HG02840 (cell line): ENCODE measurements around the gene SOX18.

Experiments used
- ATAC-seq: cut with Tn5 transposase; IDR thresholded peaks from one replicate; pipeline ENCODE4 v1.9.1; 2021; ENCODE audit warnings: mild to moderate bottlenecking, moderate library complexity, moderate number of reproducible peaks; ENCODE audit not compliant: unreplicated experiment, low FRiP score

SOX18 gene

DNA sequence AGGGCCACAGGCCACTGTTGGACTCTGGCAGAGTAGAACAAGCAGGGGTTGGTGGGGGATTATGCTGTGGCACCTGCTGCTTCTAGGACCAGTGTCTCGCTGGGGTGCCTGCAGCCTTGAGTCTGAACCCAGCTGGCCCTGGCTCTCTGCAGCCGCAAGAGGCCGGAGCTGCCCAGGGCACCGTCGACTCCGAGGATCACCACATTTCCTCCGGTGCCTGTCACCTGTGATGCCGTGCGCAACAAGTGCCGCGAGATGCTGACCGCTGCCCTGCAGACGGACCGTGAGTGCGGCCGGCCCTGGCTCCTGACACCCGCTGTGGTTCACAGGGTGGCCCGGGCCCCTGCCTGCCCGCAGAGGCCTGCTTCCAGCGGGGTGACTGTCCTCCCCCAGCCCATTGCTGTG lies 19.8 kb upstream of the SOX18 start:
- ATAC-seq = no peak

DNA sequence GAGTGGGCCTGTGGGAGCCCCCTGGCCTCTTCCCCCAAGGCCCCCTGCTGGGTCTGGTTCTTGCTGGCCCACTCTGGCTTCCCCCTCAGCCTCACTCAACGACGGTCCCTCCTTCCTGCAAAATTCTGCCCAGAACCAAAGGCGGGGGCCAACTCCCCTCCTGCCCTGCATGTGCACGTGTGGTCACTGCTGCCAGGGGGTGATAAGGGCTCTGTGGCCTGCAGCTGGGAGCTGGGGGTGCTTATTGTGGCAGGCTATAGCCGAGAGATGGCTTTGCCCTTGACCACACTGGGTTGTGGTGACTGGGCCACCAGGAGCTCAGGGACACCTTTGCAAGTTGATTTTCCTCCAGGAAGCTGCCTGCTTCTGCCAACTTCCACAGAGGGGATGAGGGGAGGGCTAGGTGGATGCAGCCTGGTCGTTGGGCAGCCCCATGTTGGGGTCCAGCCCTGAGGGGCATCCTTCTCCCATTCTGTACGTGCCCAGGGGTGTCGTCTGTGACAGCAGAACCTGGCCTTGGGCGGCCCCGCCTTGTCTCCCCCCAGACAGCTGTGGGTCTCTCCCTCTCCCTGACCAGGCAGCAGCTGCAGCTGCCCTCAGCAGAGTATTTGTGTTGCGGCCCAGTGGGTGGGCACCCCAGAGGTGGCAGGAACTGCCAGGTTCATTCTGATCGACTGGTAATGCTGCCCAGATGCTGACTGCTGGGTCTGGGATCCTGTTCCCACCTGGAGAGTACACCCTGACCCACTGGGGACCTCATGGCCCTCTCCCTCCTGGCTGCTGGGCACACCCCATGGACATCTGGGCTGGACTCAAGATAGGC lies 19.2 kb upstream of the SOX18 start:
- ATAC-seq = no peak

DNA sequence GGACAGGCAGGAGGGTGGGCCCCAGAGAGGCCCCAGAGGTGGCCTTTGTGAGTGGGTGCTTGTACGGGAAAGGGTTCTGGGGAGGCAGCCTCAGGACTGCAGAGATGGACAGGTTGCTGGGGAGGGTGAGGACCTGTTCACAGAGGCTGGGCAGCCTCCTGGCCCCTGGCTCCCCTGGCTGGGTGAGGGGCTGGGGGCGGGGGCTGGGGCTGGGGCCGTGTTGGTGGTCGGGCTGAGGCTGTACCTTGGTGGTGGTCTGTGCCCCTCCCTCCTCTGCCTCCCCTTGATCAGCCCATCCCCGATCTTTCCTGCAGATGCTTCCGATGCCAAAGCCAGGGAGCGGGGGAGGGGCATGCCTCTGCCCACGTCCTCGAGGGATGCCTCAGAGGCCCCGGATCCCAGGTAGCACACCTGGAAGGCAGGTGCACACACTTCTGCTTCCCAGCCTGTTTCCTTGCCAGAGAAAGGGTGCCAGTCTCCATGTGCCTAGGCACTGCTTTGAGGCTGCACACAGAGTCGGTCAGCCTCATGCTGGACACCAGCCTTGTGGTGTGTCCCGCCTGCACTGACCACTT lies 18.4 kb upstream of the SOX18 start:
- ATAC-seq = no peak

DNA sequence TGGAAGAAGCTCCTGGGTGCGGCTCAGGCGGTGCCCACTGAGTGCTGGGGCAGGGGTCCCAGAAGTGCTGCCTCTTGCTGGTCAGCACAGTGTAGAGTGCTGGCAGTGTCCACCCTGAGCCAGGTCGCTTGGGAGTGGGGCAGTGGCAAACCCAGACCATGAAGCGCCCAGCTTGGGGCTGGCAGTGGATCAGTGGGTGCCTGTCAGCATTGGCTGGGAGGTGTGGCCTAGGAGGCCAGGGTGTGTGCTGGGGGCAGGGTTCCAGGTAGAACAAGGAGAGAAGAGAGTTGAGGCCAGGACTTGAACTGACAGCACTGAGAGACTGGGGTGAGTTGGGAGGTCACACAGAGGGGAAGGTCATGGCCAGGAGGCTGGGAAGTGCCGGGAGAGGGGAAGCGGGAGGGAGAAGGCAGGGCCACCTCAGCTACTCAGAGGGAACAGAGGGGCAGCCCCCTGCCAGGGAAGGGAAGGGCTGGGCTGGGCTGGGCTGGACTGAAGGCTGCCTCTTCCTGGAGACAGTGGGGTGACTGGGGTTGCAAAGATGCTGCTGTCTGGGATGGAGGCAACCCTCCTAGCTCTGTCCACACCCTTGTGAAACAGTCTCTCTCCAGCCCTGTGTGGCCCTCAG lies 17.7 kb upstream of the SOX18 start:
- no peak for ATAC-seq

DNA sequence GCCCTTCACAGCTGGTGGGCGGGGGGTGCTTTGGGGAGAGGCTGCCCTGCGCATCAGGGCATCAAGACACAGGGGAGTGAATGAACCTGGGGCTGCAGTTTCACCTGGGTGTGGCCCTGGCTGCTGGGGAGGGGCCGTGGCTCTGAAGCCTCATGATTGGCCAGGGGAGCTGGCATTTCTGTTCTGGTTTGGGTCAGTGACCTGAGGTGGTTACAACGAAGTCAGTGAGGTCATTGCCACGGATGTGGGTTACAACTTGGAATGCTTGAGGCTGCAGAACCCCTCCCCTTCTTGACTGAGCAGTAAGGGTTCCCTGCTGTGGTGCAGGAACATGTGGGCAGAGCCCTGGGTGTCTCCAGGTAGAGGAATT lies 16.5 kb upstream of the SOX18 start:
- ATAC-seq = no peak

DNA sequence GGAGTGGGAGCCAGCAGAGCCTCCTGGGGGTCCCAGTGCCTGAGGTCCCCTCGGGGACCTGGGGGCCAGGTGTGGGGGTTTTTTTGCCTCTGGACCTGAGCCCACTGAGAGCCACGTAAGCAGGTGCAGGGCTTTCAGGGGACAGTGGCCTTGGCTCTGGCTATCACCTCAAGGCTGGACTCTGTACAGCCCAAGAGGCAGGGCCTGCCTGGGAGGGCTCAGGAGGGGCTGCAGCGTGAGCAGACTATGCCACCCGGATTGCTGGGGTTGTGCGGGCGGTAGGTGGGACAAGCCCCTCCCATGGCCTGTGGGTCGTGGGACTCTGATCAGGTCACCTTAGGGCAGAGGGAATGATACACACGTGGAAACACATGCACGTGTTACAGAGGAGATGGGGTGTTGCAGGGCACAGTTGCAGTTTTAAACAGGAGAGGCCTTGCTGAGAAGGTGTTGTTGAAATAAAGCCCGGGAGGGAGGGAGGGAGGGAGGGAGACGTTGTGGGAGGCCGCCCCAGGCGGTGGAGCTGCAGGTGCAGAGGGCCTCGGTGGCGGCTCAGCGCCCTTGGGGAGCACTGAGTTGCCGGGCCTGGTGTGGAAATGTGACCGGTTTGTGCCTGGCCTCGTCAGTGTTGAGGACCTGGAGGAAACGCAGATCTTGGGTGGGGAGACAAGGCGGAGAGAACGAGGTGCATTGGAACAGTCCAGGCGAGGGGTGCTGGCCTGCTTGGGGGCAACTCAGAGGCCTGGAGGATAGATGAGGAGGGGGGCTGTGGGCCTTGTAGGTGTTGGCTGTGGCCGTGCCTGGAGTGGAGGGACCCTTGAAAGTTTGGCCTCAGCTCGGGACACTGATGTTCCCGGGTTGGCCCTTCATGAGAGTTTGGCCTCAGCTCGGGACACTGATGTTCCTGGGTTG lies 15.9 kb upstream of the SOX18 start:
- ATAC-seq = no peak

DNA sequence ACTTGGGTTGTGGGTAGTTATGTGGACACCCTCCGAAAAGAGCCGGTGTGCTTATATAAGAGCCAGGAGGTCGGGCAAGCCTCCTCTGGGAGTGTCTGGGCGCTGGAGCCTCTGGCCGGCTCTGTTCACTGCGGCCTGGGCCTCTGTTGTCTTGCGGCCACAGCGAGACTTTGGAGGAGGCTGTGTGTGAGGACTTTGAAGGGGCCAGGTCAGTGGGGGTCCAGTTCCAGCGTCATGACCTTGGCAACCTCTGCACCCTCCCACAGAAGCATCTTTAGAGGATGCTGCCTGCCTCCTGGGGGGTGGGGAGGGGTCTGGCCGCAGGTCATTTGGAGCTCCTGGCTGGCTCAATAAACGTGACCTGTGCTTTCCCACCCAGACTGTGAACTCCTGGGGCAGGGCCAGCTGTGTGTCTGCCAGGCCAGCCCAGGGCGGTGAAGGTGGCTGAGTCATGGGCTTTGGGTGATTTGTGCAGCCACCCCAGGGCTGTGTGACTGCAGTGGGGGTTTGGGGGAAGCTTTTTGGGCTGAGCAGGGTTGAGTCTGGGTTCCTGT lies 14.8 kb upstream of the SOX18 start:
- ATAC-seq = no peak

DNA sequence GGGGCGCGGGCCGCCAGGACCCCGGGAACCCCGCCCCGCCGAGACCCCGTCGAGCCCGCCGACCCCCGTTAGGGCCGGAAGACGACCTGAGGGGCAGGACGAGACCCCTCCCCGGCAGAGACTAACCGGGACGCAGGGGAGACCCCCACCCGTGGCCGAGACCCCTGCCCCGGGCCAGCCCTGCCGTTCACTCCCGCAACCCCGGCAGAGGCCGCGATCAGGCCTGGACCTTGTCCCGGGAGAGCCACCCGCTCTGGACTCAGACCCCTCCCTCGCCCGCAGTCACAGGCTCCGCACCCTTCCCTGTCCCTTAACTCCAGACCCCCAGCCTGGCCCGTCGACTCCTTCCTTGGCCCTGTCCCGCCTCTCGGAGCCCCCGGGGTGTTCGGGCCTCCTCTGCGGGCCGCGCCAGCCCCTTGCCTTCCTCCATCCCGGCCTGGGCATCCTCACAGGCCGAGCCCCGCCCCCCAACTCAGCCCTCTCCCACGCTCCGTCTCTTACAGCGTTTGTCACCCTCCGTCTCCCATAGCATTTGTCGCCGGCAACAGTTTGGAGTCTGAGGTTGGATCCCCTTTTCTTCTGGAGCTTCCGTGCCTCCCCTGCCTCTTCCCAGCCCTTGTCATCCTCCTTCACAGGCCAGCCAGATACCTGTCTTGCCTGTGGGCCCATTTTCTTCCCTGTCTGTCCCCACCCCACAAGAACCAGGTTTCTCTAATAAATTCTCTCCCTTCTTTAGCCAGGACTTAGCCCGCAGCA lies 14.1 kb upstream of the SOX18 start:
- ATAC-seq = no peak

DNA sequence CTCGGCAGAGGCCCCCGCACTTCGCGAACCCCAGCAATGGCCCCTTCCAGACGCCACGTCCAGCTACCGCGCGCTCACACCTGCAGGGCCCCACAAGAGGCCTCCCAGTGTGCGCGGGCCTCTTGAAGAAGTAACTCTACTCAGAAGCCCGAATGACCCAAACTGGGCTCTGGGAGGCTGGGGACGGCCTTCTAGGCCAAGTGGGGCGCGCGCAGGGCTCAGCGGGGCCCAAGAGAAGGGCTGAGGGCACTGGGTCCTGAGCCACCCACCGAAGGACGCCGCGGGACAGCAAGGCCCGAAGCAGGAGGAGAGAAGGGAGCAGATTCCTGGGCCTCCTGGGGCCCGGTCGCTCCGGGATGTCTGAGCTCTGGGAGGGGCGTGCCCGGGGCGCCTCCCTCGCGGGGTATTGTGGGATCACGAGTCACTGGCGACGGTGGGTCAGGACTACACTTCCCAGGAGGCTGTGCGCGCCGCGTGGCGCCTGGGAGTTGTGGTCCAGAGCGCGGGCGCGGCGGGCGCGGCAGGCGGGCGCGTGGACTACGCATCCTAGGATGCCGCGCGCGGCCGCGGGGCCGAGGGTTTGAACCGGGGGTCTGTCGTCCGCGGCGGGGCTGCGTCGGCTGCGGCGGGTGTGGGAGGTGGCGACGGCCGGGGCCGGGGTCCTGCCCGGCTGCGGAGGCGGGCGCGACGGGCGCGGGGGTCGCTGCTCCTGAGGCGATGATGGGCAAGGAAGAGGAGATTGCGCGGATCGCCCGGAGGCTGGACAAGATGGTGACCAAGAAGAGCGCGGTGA lies 13.4 kb upstream of the SOX18 start, which contains the start of gene TCEA2:
Gene TCEA2, plus strand, starts transcription at position 603 of the 793 bp plus-strand sequence. Its CDS starts 115 bp downstream, at position 718.
- peak; percentile 77 for ATAC-seq

DNA sequence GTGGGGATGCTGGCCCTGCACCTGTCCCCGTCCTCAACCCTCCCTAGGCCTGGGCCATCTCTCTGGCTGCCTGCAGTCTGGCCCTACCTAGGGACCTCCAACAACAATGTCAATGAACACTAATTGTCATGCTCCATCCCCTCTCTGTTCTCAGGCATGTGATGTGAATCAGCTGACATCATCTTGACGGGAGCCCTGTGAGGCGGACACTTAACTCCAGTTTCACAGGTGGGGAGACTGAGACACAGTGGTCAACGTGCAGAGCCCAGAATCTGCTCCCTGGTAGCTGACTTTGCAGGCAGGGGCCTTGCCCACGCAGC lies 12.8 kb upstream of the SOX18 start:
- no peak for ATAC-seq

DNA sequence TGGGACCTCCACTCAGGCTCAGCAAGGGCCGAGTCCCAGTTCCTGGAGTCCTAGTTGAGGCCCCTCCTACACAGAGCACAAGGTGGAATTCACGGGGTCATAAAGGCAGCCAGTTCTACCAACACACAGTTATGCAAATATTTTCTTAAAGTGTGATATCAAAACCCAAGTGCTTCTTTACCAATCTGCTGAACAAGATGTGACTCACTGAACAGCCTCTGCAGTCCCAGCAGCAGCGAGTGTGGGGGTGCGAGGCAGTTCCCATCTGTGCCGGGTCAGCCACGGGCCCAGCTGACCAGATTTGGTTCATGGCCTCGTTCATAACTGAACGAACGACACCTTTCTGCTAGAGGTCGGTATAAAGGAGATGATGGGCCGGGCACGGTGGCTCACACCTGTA lies 9.1 kb upstream of the SOX18 start:
- no peak for ATAC-seq

DNA sequence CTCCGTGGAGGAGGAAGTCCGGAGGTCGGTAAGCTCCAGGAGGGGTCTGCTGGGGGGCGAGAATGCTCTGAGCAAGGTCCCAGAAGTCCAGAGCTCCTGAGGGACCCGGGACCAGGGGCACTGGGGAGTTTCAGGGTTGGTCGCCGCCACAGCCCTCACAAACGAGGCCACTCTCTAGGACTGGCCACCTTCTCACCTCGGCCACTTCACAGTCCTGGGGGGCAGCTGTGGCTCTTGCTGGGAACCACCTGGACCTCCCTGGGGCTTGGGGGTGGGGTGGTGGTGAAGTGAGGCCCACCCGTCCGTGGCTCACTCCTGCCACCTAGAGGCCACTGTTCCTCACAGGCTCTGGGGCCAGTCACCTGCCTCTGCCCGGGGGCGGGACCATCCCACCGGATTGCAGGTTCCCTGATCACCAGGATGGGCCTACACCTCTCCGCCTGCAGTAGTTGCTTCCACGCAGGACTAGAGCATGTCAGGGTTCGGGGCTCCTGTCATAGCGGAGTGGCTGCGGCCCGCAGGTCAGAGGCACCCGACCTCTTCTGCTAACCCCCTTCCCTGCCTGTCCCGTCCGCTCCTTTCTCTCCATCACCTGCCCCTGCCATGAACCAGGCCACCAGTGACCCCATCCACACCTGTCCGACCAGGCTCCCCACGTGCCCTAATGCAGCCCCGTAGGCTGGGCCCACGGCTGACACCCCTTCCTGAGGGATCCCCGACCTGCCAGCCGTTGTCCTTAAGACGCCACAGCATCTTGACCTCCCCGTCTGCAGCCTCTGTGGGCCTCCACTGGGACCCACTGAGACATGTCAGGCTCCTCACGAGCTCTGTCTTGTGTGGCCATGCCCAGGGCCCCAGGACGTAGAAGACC lies 8.4 kb upstream of the SOX18 start:
- no peak for ATAC-seq

DNA sequence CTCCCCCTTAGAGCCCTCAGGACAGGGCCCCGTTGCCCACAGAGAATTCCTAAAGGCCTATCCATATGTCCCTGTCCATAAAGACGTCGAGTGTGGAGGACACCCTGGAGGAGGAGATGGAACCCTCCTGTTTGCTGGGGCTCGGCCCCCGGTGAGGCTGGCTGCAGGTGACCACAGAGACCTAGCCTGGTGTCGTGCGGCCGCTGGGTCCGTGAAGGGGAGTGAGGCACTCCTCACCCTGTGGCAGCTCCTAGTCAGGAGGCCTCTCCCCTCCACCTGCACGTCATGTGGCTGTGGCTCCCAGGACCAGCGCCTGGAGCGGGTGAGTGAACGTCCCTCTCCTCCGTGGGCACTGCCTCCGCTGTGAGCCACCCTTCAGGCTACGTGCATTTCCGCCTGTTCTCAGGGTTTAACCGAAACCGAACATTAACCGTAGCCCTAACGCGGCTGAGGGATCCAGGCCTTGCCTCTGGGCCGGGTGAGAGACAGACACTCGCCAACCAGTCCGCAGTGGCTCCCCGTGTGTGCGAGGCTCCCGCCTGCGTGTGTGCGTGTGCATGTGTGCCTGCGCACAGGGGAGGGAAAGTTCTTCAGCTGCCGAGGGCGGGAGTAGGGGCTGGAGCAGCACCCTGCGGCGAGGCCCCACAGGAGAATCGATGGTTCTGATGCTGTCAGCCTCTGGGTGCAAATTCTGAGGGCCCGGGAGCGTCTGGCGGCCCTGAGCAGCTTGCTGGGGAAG lies 7.6 kb upstream of the SOX18 start:
- no peak for ATAC-seq

DNA sequence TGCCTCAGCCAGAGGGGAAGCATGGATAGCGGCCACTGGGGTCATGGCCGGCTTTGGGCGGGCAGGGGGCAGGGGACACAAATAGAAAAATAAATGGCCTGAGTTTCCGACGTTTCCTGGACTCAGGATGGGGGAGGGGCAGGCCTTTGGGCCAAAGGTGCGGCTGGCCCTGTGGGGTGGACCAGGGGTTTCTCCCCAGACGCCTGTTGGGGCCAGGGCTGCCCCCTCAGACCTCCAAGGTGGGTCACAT lies 7.1 kb upstream of the SOX18 start:
- ATAC-seq = no peak

DNA sequence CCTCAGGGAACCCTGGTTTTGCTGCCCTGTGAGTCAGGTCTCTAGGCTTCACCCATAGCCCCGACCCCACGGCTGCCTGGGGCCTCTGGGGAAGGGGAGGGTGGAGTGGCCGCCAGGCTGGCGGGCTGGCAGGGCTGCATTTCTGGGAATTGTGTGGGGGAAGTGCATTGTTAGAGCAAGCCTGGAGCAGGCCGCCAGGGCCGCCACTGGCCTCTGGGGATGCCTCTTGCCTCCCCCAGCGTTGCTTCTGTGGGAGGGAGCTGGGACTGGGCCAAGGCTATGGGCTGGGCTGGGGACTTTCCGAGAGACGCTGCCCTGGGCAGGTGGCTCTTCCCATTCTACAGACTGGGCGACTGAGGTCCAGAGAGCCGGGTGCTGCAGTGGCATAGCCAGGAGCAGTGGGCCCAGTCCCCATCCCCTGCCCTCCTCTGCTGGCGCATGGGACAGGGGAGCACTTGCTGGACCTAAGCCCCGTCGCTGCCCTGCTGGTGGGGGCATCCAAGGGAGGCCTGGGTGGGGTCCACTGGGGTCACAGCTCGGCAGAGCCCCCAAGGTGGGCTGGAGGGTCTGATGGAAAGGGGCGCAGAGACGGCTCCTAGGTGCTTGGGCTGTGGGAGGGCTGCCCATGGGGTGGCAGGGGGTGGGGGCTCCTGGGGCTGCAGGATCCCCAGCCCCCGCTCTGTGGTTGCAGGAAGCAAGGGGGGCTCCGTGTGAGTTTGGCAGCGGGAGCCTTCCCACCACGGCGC lies 6.6 kb upstream of the SOX18 start:
- ATAC-seq = no peak

DNA sequence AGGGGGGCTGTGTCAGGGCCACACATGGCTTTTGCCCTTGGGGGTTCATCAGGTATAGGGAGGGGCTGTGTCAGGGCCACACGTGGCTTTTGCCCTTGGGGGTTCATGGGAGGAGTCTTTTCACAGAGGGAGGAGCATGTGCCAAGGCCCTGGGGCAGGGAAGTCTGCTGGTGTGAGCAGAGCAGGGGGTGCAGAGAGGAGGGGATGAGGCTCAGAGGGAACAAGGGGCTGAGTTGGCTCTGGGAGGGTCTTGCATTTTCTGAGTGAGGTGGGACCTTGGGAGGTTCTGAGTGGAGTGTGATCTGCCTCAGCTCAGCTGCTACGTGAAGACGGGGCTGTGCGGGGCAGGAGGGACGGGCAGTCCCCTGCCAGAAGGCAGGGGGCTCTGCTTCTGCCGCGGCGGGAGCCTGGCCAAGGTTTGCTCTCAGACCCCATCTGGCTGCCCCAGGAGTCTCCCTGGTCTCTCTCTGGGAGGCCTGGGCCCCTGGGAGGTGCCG lies 6.0 kb upstream of the SOX18 start:
- no peak for ATAC-seq
